SK-N-SH treated with all-trans-retinoic acid at 6 μM for 48 hours (cell line): ENCODE results near the gene PRKG1.

Source experiments
- ATAC-seq: fragments of 200-7000 bp; cut with Tn5 transposase; 3 replicates; pipeline ENCODE4 v1.9.1; 2020; ENCODE audit warnings: mild to moderate bottlenecking, moderate library complexity
- ARNTL ChIP-seq: fragments of 450-650 bp; formaldehyde crosslinking; IDR thresholded peaks from 2 replicates; pipeline ENCODE4 v1.5.0; 2020; ENCODE audit warnings: low read depth, mild to moderate bottlenecking, moderate library complexity, borderline replicate concordance
- BACH2 ChIP-seq: fragments of 250-450 bp; sonication (Bioruptor Pico); IDR thresholded peaks from 2 replicates; pipeline ENCODE4 v1.9.0; 2021; ENCODE audit warnings: mild to moderate bottlenecking, borderline replicate concordance
- CSDC2 ChIP-seq: fragments of 250-450 bp; sonication (Bioruptor Pico); IDR thresholded peaks from 2 replicates; pipeline ENCODE4 v1.5.0; 2020; ENCODE audit warnings: mild to moderate bottlenecking, moderate library complexity
- CSRNP3 ChIP-seq: fragments of 250-450 bp; sonication (Bioruptor Pico); IDR thresholded peaks from 2 replicates; pipeline ENCODE4 v1.5.1; 2021; ENCODE audit warnings: mild to moderate bottlenecking, moderate library complexity
- ESRRG ChIP-seq: fragments of 250-450 bp; sonication (Bioruptor Pico); IDR thresholded peaks from 2 replicates; pipeline ENCODE4 v1.6.1; 2021; ENCODE audit warnings: mild to moderate bottlenecking
- GLIS3 ChIP-seq: fragments of 250-450 bp; sonication (Bioruptor Pico); IDR thresholded peaks from 2 replicates; pipeline ENCODE4 v1.5.0; 2020; ENCODE audit warnings: mild to moderate bottlenecking, moderate library complexity
- ISL1 ChIP-seq: fragments of 250-450 bp; sonication (Bioruptor Pico); IDR thresholded peaks from 2 replicates; pipeline ENCODE4 v2.1.2; 2022; ENCODE audit warnings: mild to moderate bottlenecking, moderate library complexity
- OSR1 ChIP-seq: fragments of 250-450 bp; sonication (Bioruptor Pico); IDR thresholded peaks from 2 replicates; pipeline ENCODE4 v1.8.0; 2022; ENCODE audit warnings: moderate library complexity, mild to moderate bottlenecking, inconsistent platforms
- PPARA ChIP-seq: fragments of 250-450 bp; sonication (Bioruptor Pico); IDR thresholded peaks from 2 replicates; pipeline ENCODE4 v1.5.0; 2020; ENCODE audit warnings: mild to moderate bottlenecking, borderline replicate concordance
- RARB ChIP-seq: fragments of 250-450 bp; sonication (Bioruptor Pico); IDR thresholded peaks from 2 replicates; pipeline ENCODE4 v1.8.0; 2021; ENCODE audit warnings: mild to moderate bottlenecking, moderate library complexity
- SNAI2 ChIP-seq: fragments of 250-450 bp; sonication (Bioruptor Pico); IDR thresholded peaks from 2 replicates; pipeline ENCODE4 v1.5.0; 2020; ENCODE audit warnings: mild to moderate bottlenecking, moderate library complexity
- TOX ChIP-seq: fragments of 250-450 bp; sonication (Bioruptor Pico); IDR thresholded peaks from 2 replicates; pipeline ENCODE4 v1.8.0; 2021; ENCODE audit warnings: mild to moderate bottlenecking, moderate library complexity, borderline replicate concordance
- ZFP3 ChIP-seq: fragments of 250-450 bp; sonication (Bioruptor Pico); IDR thresholded peaks from 2 replicates; pipeline ENCODE4 v1.5.0; 2020; ENCODE audit warnings: mild to moderate bottlenecking, moderate library complexity
- ZFP30 ChIP-seq: fragments of 450-650 bp; formaldehyde crosslinking; IDR thresholded peaks from 2 replicates; pipeline ENCODE4 v1.5.0; 2022; ENCODE audit warnings: mild to moderate bottlenecking, moderate library complexity
- ZNF565 ChIP-seq: fragments of 450-650 bp; formaldehyde crosslinking; conservative IDR thresholded peaks from 2 replicates; pipeline ENCODE4 v1.5.0; 2020; ENCODE audit warnings: low read depth, mild to moderate bottlenecking, moderate library complexity
- ZNF70 ChIP-seq: fragments of 450-650 bp; formaldehyde crosslinking; IDR thresholded peaks from 2 replicates; pipeline ENCODE4 v1.5.0; 2020; ENCODE audit warnings: mild to moderate bottlenecking, moderate library complexity
- ZNF8 ChIP-seq: fragments of 450-650 bp; formaldehyde crosslinking; IDR thresholded peaks from 2 replicates; pipeline ENCODE4 v1.5.0; 2020; ENCODE audit warnings: mild to moderate bottlenecking, moderate library complexity
- TF ChIP-seq, protein P1 (sequence below): fragments of 250-450 bp; sonication (Bioruptor Pico); IDR thresholded peaks from 2 replicates; pipeline ENCODE4 v1.5.0; 2020; ENCODE audit warnings: mild to moderate bottlenecking, moderate library complexity
- TF ChIP-seq, protein P2 (sequence below): fragments of 250-450 bp; sonication (Bioruptor Pico); IDR thresholded peaks from 2 replicates; pipeline ENCODE4 v1.8.0; 2021; ENCODE audit warnings: low read depth, mild to moderate bottlenecking, moderate library complexity, borderline replicate concordance
- TF ChIP-seq, protein P3 (sequence below): fragments of 250-450 bp; sonication (Bioruptor Pico); IDR thresholded peaks from 2 replicates; pipeline ENCODE4 v1.5.1; 2020; ENCODE audit warnings: low read depth, mild to moderate bottlenecking, moderate library complexity

PRKG1 gene

GRCh38 chr10:51745397-51745796 lies 671.1 kb downstream of the PRKG1 start:
- ATAC-seq: no peak
- TF ChIP-seq, protein P1, sequence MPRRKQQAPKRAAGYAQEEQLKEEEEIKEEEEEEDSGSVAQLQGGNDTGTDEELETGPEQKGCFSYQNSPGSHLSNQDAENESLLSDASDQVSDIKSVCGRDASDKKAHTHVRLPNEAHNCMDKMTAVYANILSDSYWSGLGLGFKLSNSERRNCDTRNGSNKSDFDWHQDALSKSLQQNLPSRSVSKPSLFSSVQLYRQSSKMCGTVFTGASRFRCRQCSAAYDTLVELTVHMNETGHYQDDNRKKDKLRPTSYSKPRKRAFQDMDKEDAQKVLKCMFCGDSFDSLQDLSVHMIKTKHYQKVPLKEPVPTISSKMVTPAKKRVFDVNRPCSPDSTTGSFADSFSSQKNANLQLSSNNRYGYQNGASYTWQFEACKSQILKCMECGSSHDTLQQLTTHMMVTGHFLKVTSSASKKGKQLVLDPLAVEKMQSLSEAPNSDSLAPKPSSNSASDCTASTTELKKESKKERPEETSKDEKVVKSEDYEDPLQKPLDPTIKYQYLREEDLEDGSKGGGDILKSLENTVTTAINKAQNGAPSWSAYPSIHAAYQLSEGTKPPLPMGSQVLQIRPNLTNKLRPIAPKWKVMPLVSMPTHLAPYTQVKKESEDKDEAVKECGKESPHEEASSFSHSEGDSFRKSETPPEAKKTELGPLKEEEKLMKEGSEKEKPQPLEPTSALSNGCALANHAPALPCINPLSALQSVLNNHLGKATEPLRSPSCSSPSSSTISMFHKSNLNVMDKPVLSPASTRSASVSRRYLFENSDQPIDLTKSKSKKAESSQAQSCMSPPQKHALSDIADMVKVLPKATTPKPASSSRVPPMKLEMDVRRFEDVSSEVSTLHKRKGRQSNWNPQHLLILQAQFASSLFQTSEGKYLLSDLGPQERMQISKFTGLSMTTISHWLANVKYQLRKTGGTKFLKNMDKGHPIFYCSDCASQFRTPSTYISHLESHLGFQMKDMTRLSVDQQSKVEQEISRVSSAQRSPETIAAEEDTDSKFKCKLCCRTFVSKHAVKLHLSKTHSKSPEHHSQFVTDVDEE (CRISPR knock-in tag): no peak
- TF ChIP-seq CSDC2 (CRISPR knock-in tag) (no peak), RARB (CRISPR knock-in tag) (no peak), ESRRG (CRISPR knock-in tag) (no peak), BACH2 (CRISPR knock-in tag) (no peak), ZNF8 (CRISPR knock-in tag) (no peak), GLIS3 (no peak), OSR1 (CRISPR knock-in tag) (no peak), PPARA (CRISPR knock-in tag) (no peak), ARNTL (CRISPR knock-in tag) (no peak), ZNF70 (no peak)
- TF ChIP-seq, protein P2, sequence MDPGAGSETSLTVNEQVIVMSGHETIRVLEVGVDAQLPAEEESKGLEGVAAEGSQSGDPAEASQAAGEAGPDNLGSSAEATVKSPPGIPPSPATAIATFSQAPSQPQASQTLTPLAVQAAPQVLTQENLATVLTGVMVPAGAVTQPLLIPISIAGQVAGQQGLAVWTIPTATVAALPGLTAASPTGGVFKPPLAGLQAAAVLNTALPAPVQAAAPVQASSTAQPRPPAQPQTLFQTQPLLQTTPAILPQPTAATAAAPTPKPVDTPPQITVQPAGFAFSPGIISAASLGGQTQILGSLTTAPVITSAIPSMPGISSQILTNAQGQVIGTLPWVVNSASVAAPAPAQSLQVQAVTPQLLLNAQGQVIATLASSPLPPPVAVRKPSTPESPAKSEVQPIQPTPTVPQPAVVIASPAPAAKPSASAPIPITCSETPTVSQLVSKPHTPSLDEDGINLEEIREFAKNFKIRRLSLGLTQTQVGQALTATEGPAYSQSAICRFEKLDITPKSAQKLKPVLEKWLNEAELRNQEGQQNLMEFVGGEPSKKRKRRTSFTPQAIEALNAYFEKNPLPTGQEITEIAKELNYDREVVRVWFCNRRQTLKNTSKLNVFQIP: no peak
- TF ChIP-seq, protein P3, sequence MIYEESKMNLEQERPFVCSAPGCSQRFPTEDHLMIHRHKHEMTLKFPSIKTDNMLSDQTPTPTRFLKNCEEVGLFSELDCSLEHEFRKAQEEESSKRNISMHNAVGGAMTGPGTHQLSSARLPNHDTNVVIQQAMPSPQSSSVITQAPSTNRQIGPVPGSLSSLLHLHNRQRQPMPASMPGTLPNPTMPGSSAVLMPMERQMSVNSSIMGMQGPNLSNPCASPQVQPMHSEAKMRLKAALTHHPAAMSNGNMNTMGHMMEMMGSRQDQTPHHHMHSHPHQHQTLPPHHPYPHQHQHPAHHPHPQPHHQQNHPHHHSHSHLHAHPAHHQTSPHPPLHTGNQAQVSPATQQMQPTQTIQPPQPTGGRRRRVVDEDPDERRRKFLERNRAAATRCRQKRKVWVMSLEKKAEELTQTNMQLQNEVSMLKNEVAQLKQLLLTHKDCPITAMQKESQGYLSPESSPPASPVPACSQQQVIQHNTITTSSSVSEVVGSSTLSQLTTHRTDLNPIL: no peak

GRCh38 chr10:51747216-51747615 lies 672.9 kb downstream of the PRKG1 start:
- no peak for ATAC-seq
- no peak for TF ChIP-seq SNAI2 (CRISPR knock-in tag)
- no peak for TF ChIP-seq ZNF565 (CRISPR knock-in tag)
- TF ChIP-seq ZFP3 (CRISPR knock-in tag): no peak
- TF ChIP-seq, protein P2: no peak
- no peak for TF ChIP-seq BACH2 (CRISPR knock-in tag)
- TF ChIP-seq ESRRG (CRISPR knock-in tag): no peak
- no peak for TF ChIP-seq PPARA (CRISPR knock-in tag)
- TF ChIP-seq CSDC2 (CRISPR knock-in tag): no peak
- no peak for TF ChIP-seq RARB (CRISPR knock-in tag)
- TF ChIP-seq ISL1: no peak
- no peak for TF ChIP-seq CSRNP3
- TF ChIP-seq, protein P1 (CRISPR knock-in tag): no peak
- TF ChIP-seq ZNF8 (CRISPR knock-in tag): no peak
- no peak for TF ChIP-seq GLIS3
- TF ChIP-seq ZFP30: no peak
- TF ChIP-seq TOX (CRISPR knock-in tag): no peak
